Prostate gland (tissue), 2 donors: ENCODE measurements around the gene SIGLEC7.

Experiments
- CTCF ChIP-seq, 4 experiments: fragments of 200-600 bp in 2 of 4; fragments of 450-650 bp in 2 of 4; sonication (generic) in 2 of 4; IDR thresholded peaks; 1 replicate in 3 of 4; 2 replicates in 1 of 4; pipeline ENCODE4 v1.5.1; 2016 to 2019; ENCODE audit warnings: antibody characterized with exemption in 4 of 4, mild to moderate bottlenecking in 2 of 4, moderate library complexity in 2 of 4
- POLR2A ChIP-seq: fragments of 450-650 bp; IDR thresholded peaks from one replicate; pipeline ENCODE4 v1.6.1; 2016; ENCODE audit warnings: antibody characterized with exemption, mild to moderate bottlenecking
- POLR2AphosphoS5 ChIP-seq: sonication (generic); formaldehyde crosslinking; IDR thresholded peaks from one replicate; pipeline ENCODE4 v1.6.1; 2017; ENCODE audit warnings: antibody characterized with exemption

- TF ChIP-seq CTCF (IDR thresholded peaks at IDR 0.05) (no peak), POLR2A (no peak), POLR2AphosphoS5 (no peak)
These were observed 23.0 kb upstream of the SIGLEC7 start for GRCh38 chr19:51119101-51119500.
